HG03457 (cell line): ENCODE measurements around the gene AKR1E2.

ENCODE experiments used
- ATAC-seq: cut with Tn5 transposase; IDR thresholded peaks from one replicate; pipeline ENCODE4 v1.9.1; 2021; ENCODE audit warnings: moderate number of reproducible peaks; ENCODE audit not compliant: unreplicated experiment

Gene AKR1E2

DNA sequence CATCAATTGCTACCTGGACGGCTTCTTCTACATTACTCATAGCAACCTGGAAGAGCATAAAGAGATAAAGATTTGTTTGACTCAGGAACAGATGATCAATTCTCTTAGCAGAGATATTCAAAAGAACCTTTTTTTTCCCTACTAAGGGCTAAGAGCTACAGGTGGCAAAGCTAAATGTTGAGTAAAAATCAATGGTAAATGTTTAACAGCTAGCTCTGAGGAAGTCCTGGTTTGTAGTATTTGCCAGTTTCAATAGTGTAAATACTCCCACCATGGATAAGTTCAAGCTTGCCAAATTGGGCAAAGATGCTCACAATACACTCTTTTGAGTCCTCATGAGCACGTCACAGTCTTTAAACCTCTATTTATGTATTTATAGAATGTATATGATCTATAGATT, 64.0 kb downstream of the AKR1E2 start:
- no peak for ATAC-seq

DNA sequence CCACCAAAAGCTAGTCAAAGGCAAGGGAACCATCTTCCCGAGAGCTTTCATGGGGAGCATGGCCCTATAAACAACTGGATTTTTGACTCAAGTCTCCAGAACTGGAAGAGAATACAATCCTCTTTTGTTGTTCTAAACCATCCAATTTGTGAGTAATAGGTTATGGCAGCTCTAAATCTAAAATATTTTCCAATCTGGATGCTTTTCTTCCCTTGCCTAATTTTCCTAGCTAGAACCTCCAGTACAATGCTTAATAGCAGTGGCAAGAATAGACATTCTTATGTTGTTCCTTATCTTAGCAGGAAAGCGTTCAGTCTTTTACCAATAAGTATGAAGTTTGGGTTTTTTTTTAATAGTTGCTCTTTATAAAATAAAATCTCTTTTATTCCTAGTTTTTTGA, 66.7 kb downstream of the AKR1E2 start:
- ATAC-seq: no peak

DNA sequence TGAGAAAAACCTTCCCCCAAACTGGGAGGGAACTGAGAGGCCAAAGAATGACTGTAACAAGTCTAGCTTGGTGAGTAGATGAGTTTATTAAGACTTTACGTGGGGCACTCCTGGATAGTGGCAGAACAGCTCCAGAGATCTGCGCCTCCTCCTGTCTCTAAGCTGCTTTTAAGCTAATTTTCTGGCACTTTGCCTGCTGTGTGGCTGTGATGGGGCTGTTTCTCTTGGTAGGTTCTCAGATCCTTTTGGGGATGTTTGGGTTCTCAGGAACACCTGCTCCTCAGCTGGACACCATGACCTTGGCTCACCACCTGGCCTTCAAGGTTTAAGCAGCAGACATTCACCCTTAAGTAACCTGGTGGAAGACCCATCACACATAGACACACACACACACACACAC, 68.3 kb downstream of the AKR1E2 start:
- ATAC-seq: no peak
